ENCODE measurements around the gene HMGN5.

Gene HMGN5

GRCh38 chrX:81114757-81115156 lies 87.0 kb downstream of the HMGN5 start:
- no peak for DNase-seq

- no peak for DNase-seq
These were observed 91.4 kb downstream of the HMGN5 start for GRCh38 chrX:81110286-81110685.

- DNase-seq, result no peak
These were observed 119.1 kb downstream of the HMGN5 start for GRCh38 chrX:81082649-81083048.
